Osteoblast (primary cell): ENCODE data around the gene STK32B. TPM values are rescaled to one million over a fixed set of nuclear protein-coding genes. Genes with fewer than 3 reads are reported as not detected.
"Not testable (repeated sequence)": the region's sequence is repeated elsewhere in the genome, so short reads cannot be mapped to it uniquely, and the experiment has no call there.

Source experiments
- DNase-seq: peaks from one replicate; pipeline ENCODE4 v3.0.0; 2011; ENCODE audit warnings: low spot score, mixed read lengths; ENCODE audit not compliant: insufficient read length; ENCODE audit errors: missing footprints
- H2AFZ ChIP-seq: 2 replicates; pipeline ENCODE4 v1.6.0; 2011; ENCODE audit warnings: mild to moderate bottlenecking, low read length
- H3K27ac ChIP-seq: 2 replicates; pipeline ENCODE4 v1.5.1; 2011; ENCODE audit warnings: mild to moderate bottlenecking, low read depth, low read length, moderate library complexity
- H3K27me3 ChIP-seq: 2 replicates; pipeline ENCODE4 v1.6.0; 2012; ENCODE audit warnings: mild to moderate bottlenecking, control low read depth, inconsistent platforms, low read length, moderate library complexity; ENCODE audit not compliant: insufficient read depth
- H3K36me3 ChIP-seq: 2 replicates; pipeline ENCODE4 v1.5.1; 2011; ENCODE audit warnings: mild to moderate bottlenecking, low read length, control low read depth, moderate library complexity; ENCODE audit not compliant: insufficient read depth
- H3K4me1 ChIP-seq: 2 replicates; pipeline ENCODE4 v1.5.1; 2011; ENCODE audit warnings: mild to moderate bottlenecking, low read length, control low read depth, moderate library complexity; ENCODE audit not compliant: insufficient read depth
- H3K4me2 ChIP-seq: 2 replicates; pipeline ENCODE4 v1.6.0; 2011; ENCODE audit warnings: mild to moderate bottlenecking, low read length; ENCODE audit not compliant: insufficient read depth
- H3K4me3 ChIP-seq: fragments of 200-600 bp; sonication (generic); 3 replicates; pipeline ENCODE4 v1.5.1; 2012; ENCODE audit warnings: mild to moderate bottlenecking, low read length, inconsistent platforms; ENCODE audit not compliant: insufficient read depth
- H3K79me2 ChIP-seq: 2 replicates; pipeline ENCODE4 v1.6.0; 2012; ENCODE audit warnings: mild to moderate bottlenecking, low read length, control low read depth, inconsistent platforms; ENCODE audit not compliant: insufficient read depth
- H3K9me3 ChIP-seq: 2 replicates; pipeline ENCODE4 v1.5.1; 2011; ENCODE audit warnings: low read depth, low read length, control low read depth
- H4K20me1 ChIP-seq: 2 replicates; pipeline ENCODE4 v1.6.0; 2012; ENCODE audit warnings: mild to moderate bottlenecking, low read length, control low read depth; ENCODE audit not compliant: insufficient read depth
- total RNA-seq: library from RNA; depleted of rRNA; stranded (reverse); fragments of >200 nt; gene quantifications from 2 replicates; pipeline ENCODE4 v1.2.3, GENCODE V29; 2012
- TF ChIP-seq, protein P1 (sequence below): IDR thresholded peaks from 2 replicates; pipeline ENCODE4 v1.5.1; 2011; ENCODE audit warnings: mild to moderate bottlenecking, low read depth, low read length, moderate library complexity; ENCODE audit errors: extremely low read depth

Gene STK32B
- total RNA-seq, 1 donor = 1.1 TPM

DNA sequence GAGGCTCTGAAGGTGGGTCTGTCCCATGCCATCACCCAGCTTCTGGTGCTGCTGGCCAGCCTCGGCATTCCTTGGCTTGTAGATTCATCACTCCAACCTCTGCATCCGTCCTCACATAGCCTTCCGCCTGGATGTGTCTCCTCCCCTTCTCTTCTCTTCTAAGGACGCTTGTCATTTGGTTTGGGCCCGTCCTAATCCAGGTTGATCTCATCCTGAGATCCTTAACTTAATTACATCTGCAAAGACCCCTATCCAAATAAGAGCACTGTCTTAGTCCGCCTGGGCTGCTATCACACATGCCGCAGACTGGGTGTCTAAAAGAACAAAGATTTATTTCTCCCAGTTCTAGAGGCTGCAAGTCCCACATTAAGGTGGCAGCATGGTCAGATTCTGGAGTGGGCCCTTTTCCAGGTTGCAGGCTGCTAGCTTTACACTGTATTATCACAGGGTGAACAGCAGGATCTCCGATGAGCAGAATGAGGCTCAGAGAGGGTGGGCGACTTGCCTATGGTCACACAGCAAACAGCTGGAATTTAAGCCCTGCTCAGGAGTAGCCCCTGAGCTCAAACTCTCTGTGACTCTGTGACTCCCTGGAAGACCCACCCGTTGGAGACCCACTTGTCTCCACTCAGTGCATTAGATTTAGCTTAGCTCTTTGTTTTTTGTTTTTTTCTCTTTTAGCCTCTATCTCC lies 113.1 kb downstream of the STK32B start:
- Histone ChIP-seq H3K9me3 (no peaks in the 10 kb centered on the region), H3K79me2 (no peaks in the 10 kb centered on the region), H3K36me3 (no peaks in the 10 kb centered on the region), H2AFZ (no peak overlapping the region), H4K20me1 (no peaks in the 10 kb centered on the region), H3K27ac (no peak overlapping the region), H3K27me3 (no peaks in the 10 kb centered on the region), H3K4me2 (no peak overlapping the region), H3K4me1 (peaks cover 15% of the 10 kb centered on the region), H3K4me3 (no peak overlapping the region)
- DNase-seq = no peak
- TF ChIP-seq, protein P1, sequence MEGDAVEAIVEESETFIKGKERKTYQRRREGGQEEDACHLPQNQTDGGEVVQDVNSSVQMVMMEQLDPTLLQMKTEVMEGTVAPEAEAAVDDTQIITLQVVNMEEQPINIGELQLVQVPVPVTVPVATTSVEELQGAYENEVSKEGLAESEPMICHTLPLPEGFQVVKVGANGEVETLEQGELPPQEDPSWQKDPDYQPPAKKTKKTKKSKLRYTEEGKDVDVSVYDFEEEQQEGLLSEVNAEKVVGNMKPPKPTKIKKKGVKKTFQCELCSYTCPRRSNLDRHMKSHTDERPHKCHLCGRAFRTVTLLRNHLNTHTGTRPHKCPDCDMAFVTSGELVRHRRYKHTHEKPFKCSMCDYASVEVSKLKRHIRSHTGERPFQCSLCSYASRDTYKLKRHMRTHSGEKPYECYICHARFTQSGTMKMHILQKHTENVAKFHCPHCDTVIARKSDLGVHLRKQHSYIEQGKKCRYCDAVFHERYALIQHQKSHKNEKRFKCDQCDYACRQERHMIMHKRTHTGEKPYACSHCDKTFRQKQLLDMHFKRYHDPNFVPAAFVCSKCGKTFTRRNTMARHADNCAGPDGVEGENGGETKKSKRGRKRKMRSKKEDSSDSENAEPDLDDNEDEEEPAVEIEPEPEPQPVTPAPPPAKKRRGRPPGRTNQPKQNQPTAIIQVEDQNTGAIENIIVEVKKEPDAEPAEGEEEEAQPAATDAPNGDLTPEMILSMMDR = no peak

DNA sequence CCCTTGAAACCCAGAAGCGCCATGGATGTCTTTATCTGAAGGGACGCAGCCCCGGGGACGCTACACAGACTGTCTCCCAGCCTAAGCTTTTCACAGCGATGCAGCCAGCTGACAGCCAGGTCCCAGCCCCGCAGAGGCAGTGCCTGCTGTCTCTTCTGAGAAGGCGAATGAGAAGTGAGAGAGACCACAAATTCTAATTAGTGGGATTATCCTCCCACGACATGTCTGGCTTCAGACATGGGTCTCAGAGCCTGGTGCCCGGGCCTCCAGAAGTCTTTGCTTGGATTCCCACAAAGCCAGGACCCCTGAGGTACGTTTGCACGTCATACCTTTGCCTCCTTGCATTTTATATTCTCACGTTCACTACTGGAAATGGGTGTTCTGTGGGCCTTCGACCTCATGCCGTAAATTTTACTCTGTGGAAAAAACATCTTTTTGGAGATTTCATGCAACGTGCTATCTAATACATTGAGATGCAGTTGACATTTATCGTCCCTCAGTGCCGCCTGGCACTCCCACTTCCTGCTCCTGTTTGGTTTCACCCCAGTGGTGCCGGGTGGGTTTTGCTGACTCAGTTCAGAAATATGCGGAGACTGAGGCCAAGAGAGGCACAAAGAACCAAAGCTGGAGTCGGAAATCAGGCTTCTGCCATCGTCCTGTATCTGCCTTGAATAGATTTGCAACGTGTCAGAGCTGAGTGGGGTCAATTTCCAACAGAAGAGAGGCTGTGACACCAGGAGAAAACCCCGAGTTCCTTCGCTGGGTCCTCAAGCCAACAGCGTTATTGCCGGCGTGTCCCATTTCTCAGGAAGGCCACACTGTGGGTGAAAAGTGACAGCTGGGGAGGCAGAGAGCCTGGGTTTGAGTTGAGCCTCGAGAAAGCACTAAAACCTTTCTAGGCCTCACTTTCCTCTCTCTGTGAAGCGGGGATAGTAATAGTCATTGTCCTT lies 114.4 kb downstream of the STK32B start:
- Histone ChIP-seq H3K4me3 (peak overlapping the region; percentile 45), H3K27ac (peak overlapping the region; percentile 25)
- DNase-seq = peak; percentile 90

DNA sequence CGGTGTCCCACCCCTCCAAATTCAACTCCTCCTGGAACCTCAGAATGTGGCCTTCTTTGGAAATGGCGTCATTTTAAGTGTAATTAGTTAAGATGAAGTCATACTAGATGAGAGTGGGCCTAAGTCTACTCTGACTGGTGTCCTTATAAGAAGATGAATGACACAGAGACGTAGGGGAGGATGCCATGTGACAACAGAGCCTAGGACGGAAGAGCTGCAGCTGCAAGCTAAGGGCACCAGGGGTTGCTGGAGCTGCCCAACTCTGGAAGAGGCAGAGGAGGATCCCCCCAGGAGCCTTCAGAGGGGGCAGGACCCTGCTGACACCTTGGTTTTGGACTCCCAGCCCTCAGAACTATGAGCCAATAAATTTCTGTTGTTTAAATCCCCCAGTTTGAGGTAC lies 115.1 kb downstream of the STK32B start:
- Histone ChIP-seq H3K79me2 (no peaks in the 10 kb centered on the region), H3K4me1 (peaks cover 15% of the 10 kb centered on the region), H3K9me3 (no peaks in the 10 kb centered on the region), H3K4me2 (peak overlapping the region; percentile 59), H2AFZ (peak overlapping the region; percentile 88), H3K27ac (peak overlapping the region; percentile 25), H3K27me3 (no peaks in the 10 kb centered on the region), H4K20me1 (no peaks in the 10 kb centered on the region), H3K4me3 (no peak overlapping the region), H3K36me3 (no peaks in the 10 kb centered on the region)
- TF ChIP-seq, protein P1 = no peak
- DNase-seq = no peak

More for the DNA sequence above, 114.4 kb downstream of the STK32B start:
- H3K4me1 ChIP-seq = peaks cover 15% of the 10 kb centered on the region
- no peaks in the 10 kb centered on the region for H3K9me3 ChIP-seq
- no peaks in the 10 kb centered on the region for H3K27me3 ChIP-seq
- peak overlapping the region; percentile 88 for H2AFZ ChIP-seq
- H4K20me1 ChIP-seq = no peaks in the 10 kb centered on the region
- TF ChIP-seq, protein P1 = no peak
- no peaks in the 10 kb centered on the region for H3K79me2 ChIP-seq
- peak overlapping the region; percentile 59 for H3K4me2 ChIP-seq
- H3K36me3 ChIP-seq = no peaks in the 10 kb centered on the region

DNA sequence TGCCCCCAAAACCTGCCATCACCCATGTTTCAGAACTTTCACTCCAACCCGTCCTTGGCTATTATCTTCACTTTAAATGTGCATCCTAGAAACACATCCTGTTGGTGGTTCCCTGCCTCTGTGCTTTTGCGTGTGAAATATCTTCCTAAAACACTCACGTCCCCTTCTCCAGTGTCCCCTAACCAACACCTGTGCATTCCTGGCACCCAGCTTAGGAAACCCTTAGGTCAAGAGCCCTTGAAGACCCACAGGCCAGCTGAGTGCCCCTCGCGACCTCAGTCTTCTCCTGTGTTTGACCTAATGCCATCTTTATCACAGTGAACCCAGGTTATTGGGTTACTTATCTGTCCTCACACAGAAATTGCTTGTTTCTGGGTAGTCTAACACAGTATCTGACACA lies 117.6 kb downstream of the STK32B start:
- no peak overlapping the region for H2AFZ ChIP-seq
- H3K27ac ChIP-seq = no peak overlapping the region
- no peaks in the 10 kb centered on the region for H3K79me2 ChIP-seq
- no peaks in the 10 kb centered on the region for H3K9me3 ChIP-seq
- no peaks in the 10 kb centered on the region for H3K36me3 ChIP-seq
- no peaks in the 10 kb centered on the region for H4K20me1 ChIP-seq
- H3K4me3 ChIP-seq = no peak overlapping the region
- H3K27me3 ChIP-seq = no peaks in the 10 kb centered on the region
- DNase-seq = no peak
- H3K4me1 ChIP-seq = peaks cover 15% of the 10 kb centered on the region
- TF ChIP-seq, protein P1 = no peak
- no peak overlapping the region for H3K4me2 ChIP-seq

DNA sequence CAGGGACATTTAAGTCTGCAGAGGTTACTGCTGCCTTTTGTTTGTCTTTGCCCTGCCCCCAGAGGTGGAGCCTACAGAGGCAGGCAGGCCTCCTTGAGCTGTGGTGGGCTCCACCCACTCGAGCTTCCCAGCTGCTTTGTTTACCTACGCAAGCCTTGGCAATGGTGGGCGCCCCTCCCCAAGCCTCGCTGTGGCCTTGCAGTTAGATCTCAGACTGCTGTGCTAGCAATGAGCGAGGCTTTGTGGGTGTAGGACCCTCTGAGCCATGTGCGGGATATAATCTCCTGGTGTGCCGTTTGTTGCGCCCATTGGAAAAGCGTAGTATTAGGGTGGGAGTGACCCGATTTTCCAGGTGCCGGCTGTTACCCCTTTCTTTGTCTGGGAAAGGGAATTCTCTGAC lies 124.6 kb downstream of the STK32B start:
- H3K9me3 ChIP-seq, H3K27me3 ChIP-seq, H3K4me3 ChIP-seq, H3K36me3 ChIP-seq, H3K4me2 ChIP-seq, H3K79me2 ChIP-seq, H3K4me1 ChIP-seq, DNase-seq, H3K27ac ChIP-seq, H2AFZ ChIP-seq, H4K20me1 ChIP-seq: not testable (repeated sequence)
